ENCODE data around the gene CBLB. TPM values are rescaled to one million over a fixed set of nuclear protein-coding genes. Genes with fewer than 3 reads are reported as not detected.

Gene CBLB
- total and polyA plus RNA-seq, 2 of the 4 experiments (the other 2 are of a cell fraction), result 10.1 to 20.1 TPM

DNA sequence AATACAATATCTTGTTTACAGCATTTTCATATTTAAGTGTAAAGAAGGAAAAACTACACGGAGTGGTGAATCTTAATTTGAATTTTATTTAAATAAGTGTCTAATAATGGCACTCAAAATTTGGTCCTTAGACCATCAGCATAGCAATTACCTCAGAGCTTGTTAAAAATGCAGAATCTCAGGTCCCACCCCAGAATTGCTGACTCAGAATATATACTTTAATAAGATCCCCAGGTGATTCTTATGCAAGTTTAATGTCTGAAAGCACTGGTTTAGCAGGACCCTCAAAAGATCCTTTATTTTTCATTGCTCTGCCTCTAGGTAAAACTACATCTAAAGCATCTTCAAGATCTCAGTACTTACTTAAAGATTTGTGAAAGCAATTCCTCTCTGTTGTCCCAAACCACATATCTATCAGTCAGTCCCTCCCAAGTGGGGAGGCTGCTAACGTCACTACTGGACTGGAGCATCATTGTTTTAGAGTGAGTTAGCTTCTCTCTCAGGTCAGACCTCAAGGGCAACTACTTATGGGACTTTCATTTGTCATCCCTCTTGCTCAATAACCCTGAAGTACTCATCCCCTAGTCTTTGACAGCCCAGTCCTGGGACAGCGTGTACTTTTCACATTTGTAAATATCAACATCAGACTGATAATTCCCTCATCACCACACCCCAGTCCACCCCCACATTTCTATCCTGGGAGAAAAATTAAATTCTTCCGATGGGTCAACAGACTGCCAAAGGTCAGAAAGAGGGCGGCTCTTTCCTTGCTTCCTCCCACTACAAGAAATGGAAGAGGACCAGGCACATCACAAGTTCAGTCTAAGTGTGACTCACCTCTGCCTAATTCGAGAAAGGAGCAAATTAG lies 76.7 kb downstream of the CBLB start:
- Histone ChIP-seq H2BK20ac (ENCODE audit: low read depth, low read length) (no peak overlapping the region), H2BK120ac (ENCODE audit: low read depth, low read length) (no peak overlapping the region), H3K79me1 (ENCODE audit: low read depth in 1 of 2, low read length in 2 of 2) (peaks cover 14 to 20% of the 10 kb centered on the region in 2 experiments), H2AFZ (replicated peaks; ENCODE audit: low read length, poor library complexity) (no peak overlapping the region), H3K56ac (ENCODE audit: extremely low read depth, insufficient read depth, low read length) (no peak overlapping the region), H3K18ac (ENCODE audit: low read depth, low read length) (no peak overlapping the region; the same call in 1 of the 2 replicates), H3K4ac (ENCODE audit: low read depth, low read length) (peak overlapping the region; percentile 24), H3K23ac (ENCODE audit: low read depth, low read length) (no peak overlapping the region), H4K91ac (ENCODE audit: insufficient read depth, low read depth, low read length) (no peak overlapping the region), H4K20me1 (ENCODE audit: insufficient read depth, low read length) (peaks cover 10% of the 10 kb centered on the region; the same call in 1 of the 2 replicates), H3K4me1 (ENCODE audit: control insufficient read depth, insufficient read depth, low read length) (peaks cover 10% of the 10 kb centered on the region), H4K8ac (ENCODE audit: low read depth in 2 of 2, low read length in 2 of 2) (no peak overlapping the region; a peak in 1 of 4 replicates), H3K9me3 (ENCODE audit: control insufficient read depth, insufficient read depth, low read length) (no peaks in the 10 kb centered on the region), H2AK5ac (ENCODE audit: low read depth, low read length) (no peak overlapping the region), H2BK15ac (ENCODE audit: low read depth, low read length) (no peak overlapping the region), H2BK5ac (ENCODE audit: low read depth, low read length, poor library complexity, severe bottlenecking) (peak overlapping the region; percentile 47), H3K4me3 (ENCODE audit: insufficient read depth, low read depth, low read length) (no peak overlapping the region), H3K4me2 (ENCODE audit: low read depth, low read length) (peak overlapping the region; percentile 6; the same call in 1 of the 2 replicates), H2AK9ac (replicated peaks; ENCODE audit: low read depth, low read length, poor library complexity) (no peak overlapping the region), H4K5ac (ENCODE audit: low read depth, low read length) (no peak overlapping the region), H3K14ac (replicated peaks; ENCODE audit: low read depth, low read length) (no peak overlapping the region), H3K9ac (ENCODE audit: low read depth, low read length) (no peak overlapping the region), H3K27ac (ENCODE audit: insufficient read depth, low read length) (no peak overlapping the region), H3K27me3 (ENCODE audit: control insufficient read depth, insufficient read depth, low read length) (no peaks in the 10 kb centered on the region), H3K9me1 (ENCODE audit: insufficient read depth, low read length) (peaks cover 10% of the 10 kb centered on the region), H3K36me3 (ENCODE audit: control insufficient read depth, insufficient read depth, low read length) (no peaks in the 10 kb centered on the region)
- WGBS, 2 experiments (ENCODE audit: extremely low coverage in 2 of 2, insufficient read length in 1 of 2), result 80% methylated on average over 1 of the region's 6 CpGs; no CpG with 5 or more reads in 1 of the 2 experiments
- CTCF ChIA-PET, result no interaction called here
- in situ Hi-C loops (cut with MboI; ENCODE audit: low sequenced_read_pairs) (no loop called here), intact Hi-C loops (cut with micrococcal nuclease) (loop anchor here (2.0 kb wide), 1 partner anchor 17 kb away; no protein-coding TSS in a partner anchor), dilution Hi-C loops (cut with HindIII; ENCODE audit: low sequenced_read_pairs, unreplicated experiment) (no loop called here)
- TF ChIP-seq RAD21 (IDR thresholded peaks at IDR 0.05; ENCODE audit: low read length) (0 out of 2 replicates have a peak, but pooled peaks have one; percentile 3), MAZ (IDR thresholded peaks at IDR 0.05; ENCODE audit: borderline replicate concordance, low read depth, low read length) (0 out of 2 replicates have a peak, but pooled peaks have one; percentile 21), BHLHE40 (IDR thresholded peaks at IDR 0.05; ENCODE audit: low read depth, low read length) (peak; percentile 33; the same call in 1 of the 2 replicates), ELK1 (IDR thresholded peaks at IDR 0.05; ENCODE audit: borderline replicate concordance, low read depth, low read length) (no peak), MXI1 (IDR thresholded peaks at IDR 0.05; ENCODE audit: borderline replicate concordance, low read depth, low read length) (peak; percentile 53; the same call in 1 of the 2 replicates), POLR2A (IDR thresholded peaks at IDR 0.05; ENCODE audit: low read depth, low read length) (no peak), FOS (IDR thresholded peaks at IDR 0.05; ENCODE audit: low read depth, low read length) (peak; percentile 67), NFE2L2 (IDR thresholded peaks at IDR 0.05; ENCODE audit: low read depth, low read length) (peak; percentile 37; the same call in 1 of the 2 replicates), MAFK (IDR thresholded peaks at IDR 0.05; ENCODE audit: low read depth, low read length) (peak; percentile 94), CEBPB (IDR thresholded peaks at IDR 0.05; ENCODE audit: low read depth, low read length) (peak; percentile 99)
- BruUV-seq (replicated peaks), result no TSS peak
- DNase-seq (peak; percentile 96), ATAC-seq (ENCODE audit: low read depth) (peak; percentile 85)
- POLR2A ChIA-PET (ENCODE audit: unreplicated experiment), result no interaction called here
